ENCODE results near the gene DDX53. TPM values are rescaled to one million over a fixed set of nuclear protein-coding genes. Genes with fewer than 3 reads are reported as not detected.

The DDX53 gene
- total RNA-seq, 1 experiment from 2014 or later, result not detected

- no peak for TF ChIP-seq ERG (CRISPR knock-in tag; IDR thresholded peaks at IDR 0.05)
Measured at GRCh38 chrX:22958250-22958649, 41.5 kb upstream of the DDX53 start (continued).

- ATAC-seq, result no peak
- ChIA-PET CTCF (no interaction called here), POLR2A (no interaction called here)
- Mint-ChIP-seq H3K27me3 (ENCODE audit: low read depth) (no peaks in the 10 kb centered on the region), H3K4me3 (no peak overlapping the region), H3K27ac (no peak overlapping the region), H3K36me3 (no peaks in the 10 kb centered on the region), H3K9me3 (no peaks in the 10 kb centered on the region), H3K4me1 (no peaks in the 10 kb centered on the region)
- DNase-seq (ENCODE audit: low spot score), result no peak
- no peak for TF ChIP-seq ZNF532 (CRISPR knock-in tag; IDR thresholded peaks at IDR 0.05; ENCODE audit: borderline replicate concordance)
- TF ChIP-seq E2F5 (CRISPR knock-in tag; IDR thresholded peaks at IDR 0.05), result no peak
- no peak for TF ChIP-seq NFATC4 (CRISPR knock-in tag; IDR thresholded peaks at IDR 0.05)
- no peak for TF ChIP-seq OVOL2 (CRISPR knock-in tag; IDR thresholded peaks at IDR 0.05; ENCODE audit: borderline replicate concordance)
- TF ChIP-seq ETV6 (CRISPR knock-in tag; IDR thresholded peaks at IDR 0.05), result no peak
- no peak for TF ChIP-seq ATF6 (CRISPR knock-in tag; IDR thresholded peaks at IDR 0.05)
- no peak for TF ChIP-seq NFYB (CRISPR knock-in tag; conservative IDR thresholded peaks at IDR 0.05; ENCODE audit: low read depth)
- no peak for TF ChIP-seq MXD4 (CRISPR knock-in tag; IDR thresholded peaks at IDR 0.05; ENCODE audit: borderline replicate concordance)
- TF ChIP-seq GRHL2 (CRISPR knock-in tag; IDR thresholded peaks at IDR 0.05; ENCODE audit: insufficient replicate concordance, severe bottlenecking), result no peak
- TF ChIP-seq FOXP1 (CRISPR knock-in tag; IDR thresholded peaks at IDR 0.05; ENCODE audit: borderline replicate concordance), result no peak
- no peak for TF ChIP-seq ZMAT4 (CRISPR knock-in tag; IDR thresholded peaks at IDR 0.05)
Measured at GRCh38 chrX:22959204-22959920, 40.4 kb upstream of the DDX53 start.

- Mint-ChIP-seq H3K4me1 (peaks cover 1% of the 10 kb centered on the region), H3K4me3 (no peak overlapping the region), H3K27me3 (ENCODE audit: low read depth) (no peaks in the 10 kb centered on the region), H3K36me3 (no peaks in the 10 kb centered on the region), H3K27ac (no peak overlapping the region), H3K9me3 (no peaks in the 10 kb centered on the region)
- DNase-seq (ENCODE audit: low spot score) (no peak), ATAC-seq (no peak)
- ChIA-PET POLR2A (no interaction called here), CTCF (no interaction called here)
- TF ChIP-seq PRDM15 (CRISPR knock-in tag; IDR thresholded peaks at IDR 0.05) (no peak), ATF1 (CRISPR knock-in tag; IDR thresholded peaks at IDR 0.05) (no peak), HMGXB4 (CRISPR knock-in tag; IDR thresholded peaks at IDR 0.05) (no peak), ZNF423 (CRISPR knock-in tag; IDR thresholded peaks at IDR 0.05) (no peak)
Measured at GRCh38 chrX:22963196-22963595, 36.6 kb upstream of the DDX53 start.

Data from WTC11 (cell line).